Transverse colon (tissue), 4 donors: ENCODE data around the gene ANKIB1.

Source experiments
- EP300 ChIP-seq: sonication (generic); formaldehyde crosslinking; IDR thresholded peaks from one replicate; pipeline ENCODE4 v1.6.1; 2017; ENCODE audit warnings: antibody characterized with exemption, low read depth
- POLR2A ChIP-seq: fragments of 450-650 bp; IDR thresholded peaks from one replicate; pipeline ENCODE4 v1.6.1; 2016; ENCODE audit warnings: antibody characterized with exemption, mild to moderate bottlenecking, moderate library complexity
- POLR2AphosphoS5 ChIP-seq, 3 donors: sonication (generic); formaldehyde crosslinking; IDR thresholded peaks; one replicate each; pipeline ENCODE4 v1.6.1; 2016; ENCODE audit warnings: antibody characterized with exemption in 3 of 3
- TF ChIP-seq, protein P1 (sequence below), 5 experiments: fragments of 200-600 bp in 3 of 5; fragments of 450-650 bp in 2 of 5; sonication (generic) in 3 of 5; IDR thresholded peaks; 1 replicate in 2 of 5; 2 replicates in 3 of 5; pipeline ENCODE4 v1.5.1; 2016 to 2017; ENCODE audit warnings: antibody characterized with exemption in 5 of 5, inconsistent platforms in 3 of 5, mild to moderate bottlenecking in 2 of 5, moderate library complexity in 1 of 5

DNA sequence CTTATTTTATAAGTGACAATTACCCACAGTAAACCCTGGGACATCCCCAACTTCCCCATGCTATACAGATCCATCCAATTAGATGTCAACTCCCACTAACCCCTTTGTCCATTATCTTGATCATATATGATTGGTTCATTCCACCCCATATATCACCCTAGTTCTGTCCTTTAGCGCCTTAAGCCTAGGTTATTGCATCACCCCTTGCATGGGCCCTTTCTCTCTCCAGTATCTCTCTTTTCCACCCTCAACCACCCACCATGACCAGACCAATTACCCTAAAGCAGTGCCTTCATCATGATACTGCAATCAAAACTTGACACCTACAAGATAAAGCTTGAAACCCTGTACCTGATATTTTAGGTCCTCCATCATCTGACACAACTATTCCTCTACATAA, 163.6 kb downstream of the ANKIB1 start:
- TF ChIP-seq, protein P1, sequence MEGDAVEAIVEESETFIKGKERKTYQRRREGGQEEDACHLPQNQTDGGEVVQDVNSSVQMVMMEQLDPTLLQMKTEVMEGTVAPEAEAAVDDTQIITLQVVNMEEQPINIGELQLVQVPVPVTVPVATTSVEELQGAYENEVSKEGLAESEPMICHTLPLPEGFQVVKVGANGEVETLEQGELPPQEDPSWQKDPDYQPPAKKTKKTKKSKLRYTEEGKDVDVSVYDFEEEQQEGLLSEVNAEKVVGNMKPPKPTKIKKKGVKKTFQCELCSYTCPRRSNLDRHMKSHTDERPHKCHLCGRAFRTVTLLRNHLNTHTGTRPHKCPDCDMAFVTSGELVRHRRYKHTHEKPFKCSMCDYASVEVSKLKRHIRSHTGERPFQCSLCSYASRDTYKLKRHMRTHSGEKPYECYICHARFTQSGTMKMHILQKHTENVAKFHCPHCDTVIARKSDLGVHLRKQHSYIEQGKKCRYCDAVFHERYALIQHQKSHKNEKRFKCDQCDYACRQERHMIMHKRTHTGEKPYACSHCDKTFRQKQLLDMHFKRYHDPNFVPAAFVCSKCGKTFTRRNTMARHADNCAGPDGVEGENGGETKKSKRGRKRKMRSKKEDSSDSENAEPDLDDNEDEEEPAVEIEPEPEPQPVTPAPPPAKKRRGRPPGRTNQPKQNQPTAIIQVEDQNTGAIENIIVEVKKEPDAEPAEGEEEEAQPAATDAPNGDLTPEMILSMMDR (IDR thresholded peaks at IDR 0.05): no peak
- TF ChIP-seq POLR2A (no peak), EP300 (no peak), POLR2AphosphoS5 (IDR thresholded peaks at IDR 0.05) (no peak)
